K562 (cell line): ENCODE data around the gene LSM4. TPM values are rescaled to one million over a fixed set of nuclear protein-coding genes. Genes with fewer than 3 reads are reported as not detected.

Experiments
- CBX5 ChIP-seq: IDR thresholded peaks from 2 replicates; pipeline ENCODE4 v1.6.1; 2014; ENCODE audit warnings: low read depth, borderline replicate concordance
- FOXA1 ChIP-seq: fragments of 450-650 bp; IDR thresholded peaks from 2 replicates; pipeline ENCODE4 v1.6.1; 2016; ENCODE audit warnings: mild to moderate bottlenecking, borderline replicate concordance
- FOXM1 ChIP-seq, 2 experiments: fragments of 450-650 bp in 1 of 2; sonication (generic) in 1 of 2; formaldehyde crosslinking in 1 of 2; IDR thresholded peaks; 2 replicates each; pipeline versions ENCODE4 v1.6.1 to v1.9.0; 2017 to 2022; ENCODE audit warnings: low read depth in 2 of 2, mild to moderate bottlenecking in 2 of 2, missing genetic modification reagents in 1 of 2, moderate library complexity in 1 of 2
- GABPB2 ChIP-seq: fragments of 250-450 bp; sonication (Bioruptor Pico); conservative IDR thresholded peaks from 2 replicates; pipeline ENCODE4 v1.5.1; 2021; ENCODE audit warnings: mild to moderate bottlenecking
- MGA ChIP-seq: fragments of 450-650 bp; IDR thresholded peaks from 2 replicates; pipeline ENCODE4 v1.6.1; 2016; ENCODE audit warnings: mild to moderate bottlenecking, moderate library complexity
- NKRF ChIP-seq: fragments of 450-650 bp; IDR thresholded peaks from 2 replicates; pipeline ENCODE4 v1.6.1; 2016; ENCODE audit warnings: borderline replicate concordance
- NONO ChIP-seq, 2 experiments: fragments of 200-400 bp in 1 of 2; fragments of 450-650 bp in 1 of 2; formaldehyde crosslinking in 1 of 2; IDR thresholded peaks; 2 replicates each; pipeline ENCODE4 v1.6.1; 2017; ENCODE audit warnings: low read depth in 2 of 2, mild to moderate bottlenecking in 2 of 2, moderate library complexity in 2 of 2, low read length in 1 of 2
- PHF8 ChIP-seq: fragments of 200-600 bp; sonication (generic); IDR thresholded peaks from 2 replicates; pipeline ENCODE4 v1.6.1; 2012; ENCODE audit warnings: mixed run types, mild to moderate bottlenecking, inconsistent platforms, low read length, moderate library complexity, borderline replicate concordance
- SMARCA5 ChIP-seq: fragments of 450-650 bp; IDR thresholded peaks from 2 replicates; pipeline ENCODE4 v1.6.1; 2016
- SUPT5H ChIP-seq: fragments of 450-650 bp; IDR thresholded peaks from 2 replicates; pipeline ENCODE4 v1.6.1; 2016
- ZBTB17 ChIP-seq: fragments of 450-650 bp; formaldehyde crosslinking; IDR thresholded peaks from 2 replicates; pipeline ENCODE4 v1.4.0; 2020; ENCODE audit warnings: mild to moderate bottlenecking
- ZNF699 ChIP-seq: fragments of 250-450 bp; sonication (Bioruptor Pico); IDR thresholded peaks from 2 replicates; pipeline ENCODE4 v1.8.0; 2021; ENCODE audit warnings: mild to moderate bottlenecking, moderate library complexity; ENCODE audit not compliant: insufficient replicate concordance
- polyA plus RNA-seq, 8 experiments: library from polyadenylated mRNA; depleted of rRNA in 4 of 8; stranded (reverse) in 5 of 8; unstranded in 3 of 8; fragments of >200 nt; fragmentation: Nextera tagmentation in 2 of 8; fragmentation: Illumina TruSeq in 1 of 8; extraction: Ambion mirVana in 2 of 8; extraction: Trizol in 1 of 8; gene quantifications; 2 replicates each; pipeline versions ENCODE4 v1.2.1 to v1.2.3, GENCODE V29; 2011 to 2014; ENCODE audit warnings: inconsistent platforms in 1 of 8, missing spikeins in 1 of 8
- total RNA-seq, 7 experiments: library from RNA; depleted of rRNA in 6 of 7; stranded (reverse); fragments of >200 nt in 6 of 7; fragmentation: Illumina TruSeq in 2 of 7; extraction: Trizol in 2 of 7; gene quantifications; 2 replicates each; pipeline versions ENCODE4 v1.2.1 to v1.2.3, GENCODE V29; 2011 to 2021; ENCODE audit warnings: low replicate concordance in 1 of 7

Gene LSM4
- total and polyA plus RNA-seq, 9 of the 15 experiments (the other 6 are each of a cell fraction or from before 2014, with no cell fraction given), result 11.9 to 763 (median 202) TPM

GRCh38 chr19:18279516-18280246 lies 43.2 kb downstream of the LSM4 start (continued):
- TF ChIP-seq PHF8, result no peak
- TF ChIP-seq ZNF699 (CRISPR knock-in tag), result no peak
- no peak for TF ChIP-seq SMARCA5
- TF ChIP-seq NONO (IDR thresholded peaks at IDR 0.05; ENCODE audit: low read depth in 2 of 2, low read length in 1 of 2), result peak in 1 of 2 experiments; percentile 68; a peak in 3 of 4 replicates
- TF ChIP-seq NKRF, result peak; percentile 76
- no peak for TF ChIP-seq MGA
- no peak for TF ChIP-seq ZBTB17 (CRISPR knock-in tag)
- TF ChIP-seq SUPT5H, result peak; percentile 87
- TF ChIP-seq FOXA1, result no peak
- no peak for TF ChIP-seq CBX5
- TF ChIP-seq GABPB2 (CRISPR knock-in tag), result no peak
- TF ChIP-seq FOXM1 (IDR thresholded peaks at IDR 0.05; ENCODE audit: low read depth), result peak; percentile 47; the same call in 1 of the 2 replicates
- TF ChIP-seq FOXM1 (CRISPR knock-in tag; IDR thresholded peaks at IDR 0.05; ENCODE audit: low read depth), result no peak
